Activated T-cell treated with anti-CD3 and anti-CD28 coated beads, Interleukin-2, amount 50 U/mL, for 72 hours (primary cell): Measurements from ENCODE around the gene CCDC107. TPM values are rescaled to one million over a fixed set of nuclear protein-coding genes. Genes with fewer than 3 reads are reported as not detected.
"Not testable (repeated sequence)": the region's sequence is repeated elsewhere in the genome, so short reads cannot be mapped to it uniquely, and the experiment has no call there.

ENCODE experiments used
- ATAC-seq, 2 donors: fragments of 150-1000 bp; cut with Tn5 transposase; replicated peaks in 1 of 2; 2 replicates each; pipeline ENCODE4 v1.10.0; 2021; ENCODE audit warnings: moderate library complexity in 2 of 2, mild to moderate bottlenecking in 1 of 2
- DNase-seq, 2 donors: peaks; one replicate each; pipeline ENCODE4 v3.0.0; 2021 to 2022; ENCODE audit warnings: mixed read lengths in 1 of 2
- H3K27ac Mint-ChIP-seq: one replicate; pipeline ENCODE4 v1.8.0; 2022; ENCODE audit warnings: mild to moderate bottlenecking, moderate library complexity, mixed read lengths
- H3K27me3 Mint-ChIP-seq: one replicate; pipeline ENCODE4 v1.8.0; 2022; ENCODE audit warnings: low read depth, mixed read lengths
- H3K36me3 Mint-ChIP-seq, 2 donors: one replicate each; pipeline ENCODE4 v1.8.0; 2022; ENCODE audit warnings: mixed read lengths in 2 of 2, mild to moderate bottlenecking in 1 of 2; ENCODE audit not compliant: insufficient read depth in 2 of 2
- H3K4me1 Mint-ChIP-seq: one replicate; pipeline ENCODE4 v1.8.0; 2022; ENCODE audit warnings: low read depth, mixed read lengths
- H3K4me3 Mint-ChIP-seq, 2 donors: one replicate each; pipeline ENCODE4 v1.8.0; 2022; ENCODE audit warnings: mild to moderate bottlenecking in 2 of 2, mixed read lengths in 2 of 2, moderate library complexity in 2 of 2
- H3K9me3 Mint-ChIP-seq, 2 donors: one replicate each; pipeline ENCODE4 v1.8.0; 2022; ENCODE audit warnings: mixed read lengths in 2 of 2
- total RNA-seq, 2 donors: library from RNA; stranded (reverse); gene quantifications; one replicate each; pipeline ENCODE4 v1.2.3, GENCODE V29; 2022

CCDC107 gene
- total RNA-seq, 2 donors from 2014 or later, result 9.5 to 10.8 TPM

DNA sequence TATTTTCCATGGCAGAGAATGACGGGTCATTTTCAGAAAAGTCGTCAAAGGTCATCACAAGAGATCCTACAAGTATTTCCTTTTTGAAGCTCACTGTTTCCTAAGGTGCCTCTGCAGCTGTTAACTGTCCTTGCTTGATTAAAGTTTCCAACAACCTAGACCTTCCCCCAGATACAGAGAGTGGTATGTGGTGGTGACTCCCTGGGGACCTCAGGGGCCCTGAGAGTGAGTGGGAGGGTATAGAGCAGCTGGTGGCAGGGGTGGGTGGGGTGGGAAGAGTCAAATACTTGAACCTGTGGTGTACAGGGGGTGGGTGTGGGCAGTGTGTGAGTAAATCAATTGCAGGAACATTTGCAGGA, 38.3 kb upstream of the CCDC107 start:
- no peak overlapping the region for H3K27ac Mint-ChIP-seq

DNA sequence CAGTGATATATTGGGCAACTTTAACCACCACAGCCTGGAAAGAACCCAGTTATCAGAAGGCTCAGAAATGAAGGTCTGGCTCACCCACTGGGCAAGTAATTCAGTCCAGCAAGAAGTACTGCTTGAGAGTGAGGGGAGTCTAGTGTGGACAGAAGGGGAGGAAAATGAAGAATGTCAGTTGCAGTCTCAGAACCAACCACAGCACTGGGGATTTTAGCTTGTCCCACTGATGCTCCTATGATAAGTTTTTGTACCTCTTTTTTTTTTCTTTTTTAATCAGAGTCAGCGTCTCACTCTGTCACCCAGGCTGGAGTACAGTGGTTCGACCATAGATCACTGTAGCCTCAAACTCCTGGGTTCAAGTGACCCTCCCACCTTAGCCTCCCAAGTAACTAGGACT, 30.5 kb upstream of the CCDC107 start:
- H3K9me3 Mint-ChIP-seq, result no peaks in the 10 kb centered on the region
- no peak overlapping the region for H3K27ac Mint-ChIP-seq
- no peak overlapping the region for H3K4me3 Mint-ChIP-seq
- no peaks in the 10 kb centered on the region for H3K27me3 Mint-ChIP-seq
- no peaks in the 10 kb centered on the region for H3K4me1 Mint-ChIP-seq
- no peak for DNase-seq
- ATAC-seq, result no peak
- no peaks in the 10 kb centered on the region for H3K36me3 Mint-ChIP-seq

More for the DNA sequence above, 38.3 kb upstream of the CCDC107 start:
- Mint-ChIP-seq H3K27me3 (no peaks in the 10 kb centered on the region), H3K36me3 (no peaks in the 10 kb centered on the region), H3K4me3 (peak overlapping the region; percentile 28 to 90), H3K4me1 (peaks cover 46% of the 10 kb centered on the region), H3K9me3 (no peaks in the 10 kb centered on the region)
- DNase-seq (peak in 1 of 2 donors; percentile 31), ATAC-seq (peak; percentile 61 to 70)

DNA sequence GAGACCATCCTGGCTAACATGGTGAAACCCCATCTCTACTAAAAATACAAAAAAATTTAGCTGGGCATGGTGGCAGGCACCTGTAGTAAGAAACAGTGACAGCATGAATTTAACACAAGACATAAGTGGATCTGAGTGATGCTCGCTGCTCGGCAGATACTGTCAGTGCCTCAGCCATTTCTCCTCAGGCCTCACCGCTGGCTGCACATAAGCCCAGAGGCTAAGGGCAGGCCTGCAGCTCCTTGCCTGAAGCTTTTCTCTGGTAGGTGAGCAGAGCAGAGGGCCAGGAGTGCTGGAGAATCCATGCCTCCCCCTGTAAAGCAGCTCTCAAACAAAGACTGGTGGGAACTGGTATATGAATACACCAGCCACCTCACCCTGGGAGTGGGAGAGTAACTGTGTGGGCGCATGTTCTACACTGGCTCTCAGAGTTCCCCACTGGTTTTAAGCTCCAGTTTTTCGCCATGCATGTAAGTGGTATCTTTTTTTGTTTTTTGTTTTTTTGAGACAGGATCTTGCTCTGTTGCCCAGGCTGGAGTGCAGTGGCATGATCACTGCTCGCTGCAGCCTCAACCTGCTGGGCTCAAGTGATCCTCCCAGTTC, 29.6 kb upstream of the CCDC107 start:
- Mint-ChIP-seq H3K4me1 (no peaks in the 10 kb centered on the region), H3K4me3 (no peak overlapping the region), H3K27me3 (no peaks in the 10 kb centered on the region), H3K9me3 (no peaks in the 10 kb centered on the region), H3K27ac (no peak overlapping the region), H3K36me3 (no peaks in the 10 kb centered on the region)
- DNase-seq, result no peak
- no peak for ATAC-seq

DNA sequence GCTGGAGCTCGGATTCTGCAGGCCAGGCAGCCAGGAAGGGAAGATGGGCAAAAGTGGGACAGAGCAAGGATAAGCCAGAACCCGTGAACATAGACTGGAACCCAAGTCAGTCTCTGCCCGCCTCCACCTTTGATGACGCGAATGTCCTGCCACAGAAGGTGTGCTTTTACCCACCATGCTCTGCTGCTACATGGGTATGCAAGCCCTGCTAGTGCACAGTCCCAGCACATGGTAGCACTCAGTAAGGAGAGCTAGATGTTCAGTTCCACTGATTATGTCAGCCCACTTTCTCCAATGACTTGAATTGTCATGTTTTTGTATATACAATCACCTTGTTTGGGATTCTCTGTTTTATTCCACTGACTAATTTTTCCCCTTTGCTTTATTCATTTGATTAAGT, 28.5 kb upstream of the CCDC107 start:
- DNase-seq, result no peak
- H3K36me3 Mint-ChIP-seq, result no peaks in the 10 kb centered on the region
- H3K9me3 Mint-ChIP-seq, result no peaks in the 10 kb centered on the region
- no peak overlapping the region for H3K27ac Mint-ChIP-seq
- H3K4me1 Mint-ChIP-seq, result no peaks in the 10 kb centered on the region
- no peak for ATAC-seq
- H3K4me3 Mint-ChIP-seq, result no peak overlapping the region
- H3K27me3 Mint-ChIP-seq, result no peaks in the 10 kb centered on the region

DNA sequence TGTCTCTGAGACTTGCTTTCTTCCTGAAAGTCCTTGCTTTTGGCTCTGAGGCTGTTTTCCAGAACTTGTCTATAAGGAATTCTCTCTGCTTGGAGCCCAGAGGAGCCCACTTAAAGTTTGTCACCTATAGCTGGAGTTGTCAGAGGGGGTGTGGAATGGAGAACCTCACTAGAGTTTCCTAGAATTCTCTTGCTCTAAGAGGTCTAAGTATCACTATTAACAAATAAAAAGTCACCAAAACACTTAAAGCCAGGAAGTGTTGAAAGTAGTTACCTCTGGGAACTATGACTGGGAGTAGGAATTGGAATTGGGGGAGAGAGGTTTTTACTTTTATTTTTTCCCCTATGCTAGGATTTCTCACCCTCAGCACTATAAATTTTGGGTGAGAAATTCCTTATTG, 22.4 kb upstream of the CCDC107 start:
- ATAC-seq (no peak), DNase-seq (no peak)
- Mint-ChIP-seq H3K27ac (peak overlapping the region; percentile 30), H3K36me3 (peaks cover 7 to 9% of the 10 kb centered on the region in 2 donors), H3K9me3 (peaks cover 2 to 3% of the 10 kb centered on the region in 2 donors), H3K27me3 (no peaks in the 10 kb centered on the region), H3K4me1 (peaks cover 51% of the 10 kb centered on the region), H3K4me3 (peak overlapping the region in 1 of 2 donors; percentile 26)

DNA sequence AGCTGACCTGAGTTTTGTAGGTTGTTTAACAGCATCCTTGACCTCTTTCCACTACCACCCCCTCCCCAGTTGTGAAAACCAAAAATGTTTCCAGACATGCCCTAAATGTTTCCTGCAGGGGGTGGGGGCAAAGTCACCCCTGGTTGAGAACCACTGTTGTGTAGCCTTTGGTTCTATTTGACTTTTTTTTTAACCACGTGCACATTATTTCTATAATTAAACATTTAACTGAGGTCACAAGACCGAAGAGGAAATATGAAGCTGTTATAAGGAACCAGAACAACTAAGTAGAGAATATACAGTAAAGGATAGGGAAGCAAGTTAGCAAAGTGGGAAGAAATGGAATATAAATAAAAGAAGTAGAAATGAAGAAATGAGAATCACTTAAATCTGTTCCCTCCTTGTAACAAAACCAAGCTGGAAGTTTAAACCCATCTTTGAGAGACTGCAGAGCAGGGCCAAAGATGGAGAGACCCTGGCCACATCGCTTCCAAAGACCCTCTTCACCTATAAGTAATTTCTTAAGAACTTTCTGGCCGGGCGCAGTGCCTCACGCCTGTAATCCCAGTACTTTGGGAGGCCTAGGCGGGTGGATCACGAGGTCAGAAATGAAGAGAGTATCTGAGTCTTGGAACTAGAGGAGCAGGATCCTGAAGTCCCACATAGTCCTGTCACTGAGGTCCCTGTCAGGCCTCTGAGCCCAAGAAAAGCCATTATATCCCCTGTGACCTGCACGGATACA, 21.8 kb upstream of the CCDC107 start:
- peaks cover 2 to 6% of the 10 kb centered on the region in 2 donors for H3K9me3 Mint-ChIP-seq
- H3K27me3 Mint-ChIP-seq, result no peaks in the 10 kb centered on the region
- H3K4me3 Mint-ChIP-seq, result peak overlapping the region in 1 of 2 donors; percentile 38
- DNase-seq (no peak), ATAC-seq (no peak)
- H3K36me3 Mint-ChIP-seq, result peaks cover 11 to 13% of the 10 kb centered on the region in 2 donors
- peak overlapping the region; percentile 93 for H3K27ac Mint-ChIP-seq
- H3K4me1 Mint-ChIP-seq, result peaks cover 55% of the 10 kb centered on the region

DNA sequence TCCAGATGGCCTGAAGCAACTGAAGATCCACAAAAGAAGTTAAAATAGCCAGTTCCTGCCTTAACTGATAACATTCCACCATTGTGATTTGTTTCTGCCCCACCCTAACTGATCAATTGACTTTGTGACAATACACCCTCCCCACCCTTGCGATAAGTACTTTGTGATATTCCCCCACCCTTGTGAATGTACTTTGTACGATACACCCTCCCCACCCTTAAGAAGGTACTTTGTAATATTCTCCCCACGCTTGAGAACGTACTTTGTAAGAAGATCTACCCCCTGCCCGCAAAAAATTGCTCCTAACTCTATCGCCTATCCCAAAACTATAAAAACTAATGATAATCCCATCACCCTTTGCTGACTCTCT, 21.2 kb upstream of the CCDC107 start:
- not testable (repeated sequence) for H3K27me3 Mint-ChIP-seq, H3K4me3 Mint-ChIP-seq, DNase-seq, H3K27ac Mint-ChIP-seq, H3K9me3 Mint-ChIP-seq, ATAC-seq
- Mint-ChIP-seq H3K36me3 (peaks cover 13 to 15% of the 10 kb centered on the region in 2 donors), H3K4me1 (peaks cover 55% of the 10 kb centered on the region)

DNA sequence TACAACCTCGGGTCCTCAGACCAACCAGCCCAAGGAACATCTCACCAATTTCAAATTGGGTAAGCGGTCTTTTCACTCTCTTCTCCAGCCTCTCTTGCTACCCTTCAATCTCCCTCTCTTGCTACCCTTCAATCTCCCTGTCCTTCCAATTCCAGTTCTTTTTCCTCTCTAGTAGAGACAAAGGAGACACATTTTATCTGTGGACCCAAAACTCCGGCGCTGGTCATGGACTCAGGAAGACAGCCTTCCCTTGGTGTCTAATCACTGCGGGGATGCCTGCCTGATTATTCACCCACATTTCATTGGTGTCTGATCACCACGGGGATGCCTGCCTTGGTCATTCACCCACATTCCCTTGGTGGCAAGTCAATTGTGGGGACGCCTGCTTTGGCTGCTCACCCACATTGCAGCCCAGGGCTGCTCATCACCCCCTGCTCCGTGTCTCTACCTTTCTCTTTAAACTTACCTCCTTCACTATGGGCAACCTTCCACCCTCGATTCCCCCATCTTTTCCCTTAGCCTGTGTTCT, 20.6 kb upstream of the CCDC107 start:
- peak overlapping the region; percentile 15 for H3K27ac Mint-ChIP-seq
- H3K36me3 Mint-ChIP-seq, result peaks cover 13 to 15% of the 10 kb centered on the region in 2 donors
- H3K4me1 Mint-ChIP-seq, result peaks cover 55% of the 10 kb centered on the region
- peak overlapping the region in 1 of 2 donors; percentile 34 for H3K4me3 Mint-ChIP-seq
- H3K9me3 Mint-ChIP-seq, DNase-seq, ATAC-seq, H3K27me3 Mint-ChIP-seq: not testable (repeated sequence)

DNA sequence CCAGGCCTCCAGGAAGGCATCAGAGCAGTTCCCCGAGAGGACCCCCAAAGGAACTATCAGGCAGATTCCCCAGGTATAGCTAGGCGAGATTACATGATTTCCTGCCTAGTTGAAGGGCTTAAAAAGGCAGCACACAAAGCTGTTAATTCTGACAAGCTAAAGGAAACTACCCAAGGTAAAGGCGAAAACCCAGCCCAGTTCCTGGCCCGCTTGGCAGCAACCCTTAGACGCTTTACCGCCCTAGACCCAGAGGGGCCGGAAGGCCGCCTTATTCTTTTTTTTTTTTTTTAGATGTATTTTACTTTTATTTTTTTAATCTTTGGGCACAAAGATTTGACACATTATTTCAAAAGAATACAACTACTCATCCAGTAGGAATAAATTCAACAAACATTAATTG, 19.3 kb upstream of the CCDC107 start:
- not testable (repeated sequence) for H3K9me3 Mint-ChIP-seq, H3K27ac Mint-ChIP-seq
- H3K4me1 Mint-ChIP-seq, result peaks cover 55% of the 10 kb centered on the region

DNA sequence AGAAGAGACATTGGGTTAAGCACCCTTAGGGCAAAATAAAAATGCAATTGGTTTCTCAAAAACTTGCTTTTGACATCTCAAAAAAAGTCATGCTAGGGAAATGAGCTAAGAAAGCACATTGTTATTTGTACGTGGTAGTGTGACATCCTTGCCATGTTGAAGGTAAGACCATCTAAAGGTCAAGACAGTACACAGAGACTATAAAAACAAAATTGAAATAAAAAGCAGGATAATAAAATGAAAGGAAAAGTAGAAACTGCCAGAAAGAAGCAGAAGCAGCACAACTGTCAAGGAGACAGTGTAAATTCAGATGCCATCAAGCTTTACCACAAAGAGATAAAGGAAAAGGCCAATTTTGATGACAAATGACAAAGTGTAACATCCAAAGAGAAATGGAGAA, 18.9 kb upstream of the CCDC107 start:
- not testable (repeated sequence) for H3K9me3 Mint-ChIP-seq, H3K27me3 Mint-ChIP-seq, DNase-seq
- Mint-ChIP-seq H3K4me1 (peaks cover 57% of the 10 kb centered on the region), H3K36me3 (peaks cover 13 to 18% of the 10 kb centered on the region in 2 donors), H3K4me3 (peak overlapping the region; percentile 68 to 84), H3K27ac (peak overlapping the region; percentile 98)
- peak in 1 of 2 donors; percentile 53 for ATAC-seq

More for the DNA sequence above, 19.3 kb upstream of the CCDC107 start:
- DNase-seq, H3K27me3 Mint-ChIP-seq: not testable (repeated sequence)
- peak; percentile 44 to 48 for ATAC-seq
- Mint-ChIP-seq H3K4me3 (peak overlapping the region; percentile 54 to 68), H3K36me3 (peaks cover 13 to 18% of the 10 kb centered on the region in 2 donors)

DNA sequence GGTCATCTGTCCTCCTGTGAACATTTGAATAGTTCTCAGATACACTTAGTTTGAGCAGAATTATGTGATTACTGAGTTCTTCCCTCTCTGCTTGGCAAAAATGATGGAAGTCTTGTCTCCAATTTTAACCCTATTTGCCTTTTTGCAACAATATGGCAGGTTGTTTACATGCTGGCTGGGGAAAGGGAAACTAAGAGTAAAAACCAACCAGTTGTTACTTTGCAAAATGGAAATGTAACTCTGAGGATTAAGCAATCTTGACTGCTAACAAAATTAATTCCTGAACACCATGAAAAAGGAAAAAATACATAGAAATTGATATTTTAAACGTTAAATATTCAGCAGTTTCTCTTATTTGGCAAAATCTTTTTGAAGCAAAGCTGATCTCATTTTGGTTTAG, 18.5 kb upstream of the CCDC107 start:
- ATAC-seq (peak in 1 of 2 donors; percentile 25), DNase-seq (no peak)
- Mint-ChIP-seq H3K36me3 (peaks cover 14 to 22% of the 10 kb centered on the region in 2 donors), H3K4me3 (peak overlapping the region; percentile 68 to 84), H3K9me3 (peaks cover 2 to 6% of the 10 kb centered on the region in 2 donors), H3K27ac (peak overlapping the region; percentile 98), H3K4me1 (peaks cover 61% of the 10 kb centered on the region), H3K27me3 (no peaks in the 10 kb centered on the region)

DNA sequence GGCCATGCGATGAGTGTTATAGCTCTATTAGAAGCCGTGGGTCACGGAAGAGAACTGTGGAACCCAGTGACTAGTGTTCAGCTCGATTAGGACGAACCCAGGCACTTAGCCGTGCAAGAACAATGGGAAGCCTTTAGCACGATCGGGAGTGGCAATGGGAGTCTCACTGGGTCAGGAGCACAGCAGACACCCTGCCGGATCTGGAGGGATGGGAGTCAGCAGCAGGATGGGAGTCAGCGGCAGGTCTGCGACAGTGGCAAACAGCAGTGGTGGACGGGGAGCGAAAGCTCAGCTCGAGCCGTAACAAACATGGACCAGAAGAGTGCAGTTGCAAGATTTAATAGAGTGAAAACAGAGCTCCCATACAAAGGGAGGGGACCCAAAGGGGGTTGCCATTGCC, 17.7 kb upstream of the CCDC107 start:
- H3K27me3 Mint-ChIP-seq, H3K9me3 Mint-ChIP-seq, DNase-seq, ATAC-seq: not testable (repeated sequence)
- Mint-ChIP-seq H3K36me3 (peaks cover 14 to 24% of the 10 kb centered on the region in 2 donors), H3K27ac (peak overlapping the region; percentile 67), H3K4me3 (peak overlapping the region in 1 of 2 donors; percentile 24), H3K4me1 (peaks cover 66% of the 10 kb centered on the region)

DNA sequence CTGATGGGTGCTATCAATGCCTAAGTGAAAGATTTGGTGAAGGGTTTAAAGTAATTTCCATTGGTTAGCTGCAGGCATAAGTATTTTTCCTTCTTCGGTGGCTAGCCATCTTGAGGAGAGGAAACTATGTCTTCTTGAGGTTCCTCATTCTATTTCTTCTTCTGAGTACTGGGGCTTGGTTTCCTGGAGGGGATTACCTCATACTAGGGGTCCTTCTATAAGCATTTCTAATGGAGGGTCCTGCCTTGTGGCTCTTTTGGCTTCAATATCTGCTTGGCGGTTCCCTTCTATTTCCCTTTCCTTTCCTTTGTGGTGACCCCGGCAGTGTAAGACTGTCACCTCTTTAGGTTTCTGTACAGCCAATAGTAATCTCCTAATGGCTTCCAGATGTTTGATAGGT, 16.6 kb upstream of the CCDC107 start:
- not testable (repeated sequence) for H3K9me3 Mint-ChIP-seq

More for the DNA sequence above, 16.6 kb upstream of the CCDC107 start:
- not testable (repeated sequence) for H3K4me3 Mint-ChIP-seq, H3K27me3 Mint-ChIP-seq, ATAC-seq, DNase-seq
- Mint-ChIP-seq H3K27ac (peak overlapping the region; percentile 72), H3K4me1 (peaks cover 66% of the 10 kb centered on the region), H3K36me3 (peaks cover 16 to 28% of the 10 kb centered on the region in 2 donors)
